T-cell (primary cell): ENCODE data around the gene MKLN1. TPM values are rescaled to one million over a fixed set of nuclear protein-coding genes. Genes with fewer than 3 reads are reported as not detected.
A peak's percentile ranks its signal among the peaks of the same experiment; 100 is the strongest.

Source experiments
- ATAC-seq, 4 experiments: fragments of 200-7000 bp in 3 of 4; fragments of 150-1000 bp in 1 of 4; cut with Tn5 transposase; replicated peaks in 1 of 4; 1 replicate in 3 of 4; 2 replicates in 1 of 4; pipeline ENCODE4 v1.10.0; 2021; ENCODE audit warnings: moderate library complexity in 3 of 4, mild to moderate bottlenecking in 2 of 4, moderate number of reproducible peaks in 1 of 4
- CTCF ChIA-PET, 2 donors: fragments of 300-600 bp; sonication (Branson Sonifier 250); formaldehyde crosslinking; loops; one replicate each; lab custom pipeline; 2022; ENCODE audit warnings: antibody characterized with exemption in 2 of 2; lab: Charles Lee
- POLR2A ChIA-PET, 2 donors: fragments of 300-600 bp; sonication (Branson Sonifier 250); formaldehyde crosslinking; loops; one replicate each; lab custom pipeline; 2022; ENCODE audit warnings: antibody characterized with exemption in 2 of 2; lab: Charles Lee
- DNase-seq, 35 experiments: peaks; one replicate each; pipeline versions ENCODE4 v3.0.0 to v3.0.0-alpha.2; 2013 to 2023
- H3K27ac ChIP-seq: one replicate; pipeline ENCODE4 v1.5.1; 2013; ENCODE audit warnings: low read length
- H3K27me3 ChIP-seq, 2 experiments: replicated peaks in 1 of 2; 1 replicate in 1 of 2; 2 replicates in 1 of 2; pipeline versions ENCODE4 v1.6.1 to v1.7.0; 2013; ENCODE audit warnings: low read length in 1 of 2, mixed read lengths in 1 of 2; ENCODE audit not compliant: control insufficient read depth in 2 of 2, insufficient read depth in 2 of 2; ENCODE audit errors: extremely low read depth in 1 of 2
- H3K36me3 ChIP-seq, 2 donors: 1 replicate in 1 of 2; 2 replicates in 1 of 2; pipeline versions ENCODE4 v1.6.1 to v1.7.0; 2013; ENCODE audit warnings: low read length in 1 of 2; ENCODE audit not compliant: control insufficient read depth in 2 of 2, insufficient read depth in 1 of 2; ENCODE audit errors: extremely low read depth in 1 of 2
- H3K4me1 ChIP-seq, 2 experiments: 1 replicate in 1 of 2; 2 replicates in 1 of 2; pipeline versions ENCODE4 v1.6.1 to v1.7.0; 2013; ENCODE audit warnings: low read length in 2 of 2, mixed read lengths in 1 of 2; ENCODE audit not compliant: insufficient read depth in 2 of 2, control insufficient read depth in 1 of 2; ENCODE audit errors: extremely low read depth in 1 of 2
- H3K4me3 ChIP-seq, 2 donors: 1 replicate in 1 of 2; 2 replicates in 1 of 2; pipeline versions ENCODE4 v1.5.1 to v1.7.0; 2013; ENCODE audit warnings: mild to moderate bottlenecking in 2 of 2, low read length in 1 of 2, moderate library complexity in 1 of 2; ENCODE audit not compliant: control insufficient read depth in 1 of 2; ENCODE audit errors: extremely low read depth in 1 of 2
- H3K9me3 ChIP-seq: 2 replicates; pipeline ENCODE4 v1.7.0; 2013
- H3K27ac Mint-ChIP-seq, 2 donors: one replicate each; pipeline ENCODE4 v1.8.0; 2020 to 2021; ENCODE audit warnings: mild to moderate bottlenecking in 2 of 2, mixed read lengths in 2 of 2
- H3K27me3 Mint-ChIP-seq, 2 donors: one replicate each; pipeline ENCODE4 v1.8.0; 2021 to 2022; ENCODE audit warnings: mixed read lengths in 2 of 2
- H3K36me3 Mint-ChIP-seq: one replicate; pipeline ENCODE4 v1.8.0; 2021; ENCODE audit warnings: mixed read lengths
- H3K4me1 Mint-ChIP-seq, 3 donors: one replicate each; pipeline ENCODE4 v1.8.0; 2020 to 2022; ENCODE audit warnings: mixed read lengths in 3 of 3, mild to moderate bottlenecking in 1 of 3
- H3K4me3 Mint-ChIP-seq, 3 donors: one replicate each; pipeline ENCODE4 v1.8.0; 2020 to 2022; ENCODE audit warnings: mild to moderate bottlenecking in 3 of 3, mixed read lengths in 3 of 3, moderate library complexity in 3 of 3
- H3K9me3 Mint-ChIP-seq, 3 donors: one replicate each; pipeline ENCODE4 v1.8.0; 2020 to 2022; ENCODE audit warnings: mixed read lengths in 3 of 3
- WGBS: methylation state at CpG from one replicate; pipeline ENCODE4 v1.1.5; 2013; ENCODE audit warnings: missing lambda C conversion rate; ENCODE audit not compliant: insufficient coverage; 5-methylcytosine and 5-hydroxymethylcytosine counted together
- total RNA-seq, 35 experiments: library from RNA in 6 of 35; stranded (reverse) in 6 of 35; fragments of 120-200 nt in 1 of 35; gene quantifications; one replicate each; pipeline versions ENCODE4 v1.2.1 to v1.2.4 and lab custom pipeline; 2013 to 2026

MKLN1 gene
- total RNA-seq, 5 donors from 2014 or later (not counting 1 experiment from before 2014, with no cell fraction given): 43.9 to 63.3 (median 46.5) TPM

- Mint-ChIP-seq H3K4me1 (peaks cover 10 to 16% (median 15%) of the 10 kb centered on the region in 3 donors), H3K4me3 (no peak overlapping the region)
Observed at GRCh38 chr7:131524703-131525102, 197.0 kb downstream of the MKLN1 start.

GRCh38 chr7:131525820-131526219 is 198.1 kb downstream of the MKLN1 start:
- no peak for ATAC-seq
- peaks cover 0 to 3% of the 10 kb centered on the region in 2 experiments for H3K4me1 ChIP-seq
- no peak overlapping the region for H3K27ac ChIP-seq
- Mint-ChIP-seq H3K9me3 (no peaks in the 10 kb centered on the region), H3K36me3 (no peaks in the 10 kb centered on the region), H3K27me3 (peaks cover 0 to 4% of the 10 kb centered on the region in 2 donors), H3K27ac (no peak overlapping the region), H3K4me1 (peaks cover 10 to 16% (median 15%) of the 10 kb centered on the region in 3 donors), H3K4me3 (no peak overlapping the region)
- H3K4me3 ChIP-seq: no peak overlapping the region
- ChIA-PET POLR2A (no interaction called here), CTCF (interaction anchor here (0.5 to 0.7 kb wide), 4 partner anchors 24 to 695 kb away, joined by 3 to 5 read pairs (median 3); no protein-coding TSS in a partner anchor)
- no peaks in the 10 kb centered on the region for H3K9me3 ChIP-seq
- no CpG with 5 or more reads among the region's 2 CpGs for WGBS
- no peaks in the 10 kb centered on the region for H3K36me3 ChIP-seq
- peaks cover 0 to 5% of the 10 kb centered on the region in 2 experiments for H3K27me3 ChIP-seq
- DNase-seq: no peak

More at GRCh38 chr7:131524703-131525102, 197.0 kb downstream of the MKLN1 start:
- Histone ChIP-seq H3K4me3 (no peak overlapping the region), H3K4me1 (peaks cover 0 to 3% of the 10 kb centered on the region in 2 experiments), H3K9me3 (no peaks in the 10 kb centered on the region), H3K27me3 (peaks cover 0 to 2% of the 10 kb centered on the region in 2 experiments), H3K36me3 (no peaks in the 10 kb centered on the region), H3K27ac (no peak overlapping the region)
- Mint-ChIP-seq H3K36me3 (no peaks in the 10 kb centered on the region), H3K9me3 (no peaks in the 10 kb centered on the region), H3K27me3 (peaks cover 0 to 4% of the 10 kb centered on the region in 2 donors), H3K27ac (no peak overlapping the region)
- no peak for DNase-seq
- no peak for ATAC-seq
- POLR2A ChIA-PET: no interaction called here
- CTCF ChIA-PET: interaction anchor here in 1 of 2 donors (0.6 kb wide), 1 partner anchor 10 kb away, joined by 3 read pairs; no protein-coding TSS in a partner anchor

- Mint-ChIP-seq H3K9me3 (no peaks in the 10 kb centered on the region), H3K4me1 (peaks cover 7% of the 10 kb centered on the region in 3 donors), H3K27ac (no peak overlapping the region), H3K36me3 (no peaks in the 10 kb centered on the region), H3K4me3 (no peak overlapping the region), H3K27me3 (peaks cover 0 to 4% of the 10 kb centered on the region in 2 donors)
- no peak overlapping the region for H3K4me3 ChIP-seq
- peaks cover 0 to 5% of the 10 kb centered on the region in 2 experiments for H3K27me3 ChIP-seq
- no peaks in the 10 kb centered on the region for H3K36me3 ChIP-seq
- ATAC-seq: no peak
- ChIA-PET POLR2A (interaction anchor here in 1 of 2 donors (0.5 kb wide), 1 partner anchor 223 kb away, joined by 3 read pairs; no protein-coding TSS in a partner anchor), CTCF (interaction anchor here in 1 of 2 donors (0.7 kb wide), 2 partner anchors 25 to 630 kb away, joined by 3 to 5 read pairs; no protein-coding TSS in a partner anchor)
- no peak overlapping the region for H3K27ac ChIP-seq
- peak in 1 of 35 experiments; percentile 13 for DNase-seq
- whole genome bisulfite sequencing: 15% methylated on average over 4 of the region's 4 CpGs
- H3K9me3 ChIP-seq: no peaks in the 10 kb centered on the region
- no peaks in the 10 kb centered on the region for H3K4me1 ChIP-seq
Observed at GRCh38 chr7:131527456-131527855, 199.8 kb downstream of the MKLN1 start.

- ATAC-seq (no peak), DNase-seq (no peak)
- Mint-ChIP-seq H3K4me1 (no peaks in the 10 kb centered on the region), H3K4me3 (no peak overlapping the region), H3K27me3 (peaks cover 0 to 4% of the 10 kb centered on the region in 2 donors), H3K36me3 (no peaks in the 10 kb centered on the region), H3K27ac (no peak overlapping the region), H3K9me3 (no peaks in the 10 kb centered on the region)
- WGBS: 62% methylated on average over 2 of the region's 3 CpGs
- Histone ChIP-seq H3K36me3 (no peaks in the 10 kb centered on the region), H3K27me3 (peaks cover 0 to 16% of the 10 kb centered on the region in 2 experiments), H3K9me3 (no peaks in the 10 kb centered on the region), H3K27ac (no peak overlapping the region), H3K4me3 (no peak overlapping the region), H3K4me1 (no peaks in the 10 kb centered on the region)
- ChIA-PET POLR2A (no interaction called here), CTCF (interaction anchor here in 1 of 2 donors (0.7 kb wide), 1 partner anchor 10 kb away, joined by 3 read pairs; no protein-coding TSS in a partner anchor)
Observed at GRCh38 chr7:131529179-131529578, 201.5 kb downstream of the MKLN1 start.

GRCh38 chr7:131529617-131530016 is 201.9 kb downstream of the MKLN1 start:
- 91% methylated on average over 8 of the region's 11 CpGs for WGBS
- H3K4me1 Mint-ChIP-seq: no peaks in the 10 kb centered on the region
- no peak overlapping the region for H3K27ac Mint-ChIP-seq
- ChIA-PET POLR2A (no interaction called here), CTCF (no interaction called here)
- Histone ChIP-seq H3K9me3 (no peaks in the 10 kb centered on the region), H3K27me3 (peaks cover 0 to 16% of the 10 kb centered on the region in 2 experiments), H3K27ac (no peak overlapping the region), H3K4me3 (no peak overlapping the region), H3K36me3 (no peaks in the 10 kb centered on the region), H3K4me1 (no peaks in the 10 kb centered on the region)
- peaks cover 0 to 4% of the 10 kb centered on the region in 2 donors for H3K27me3 Mint-ChIP-seq
- H3K36me3 Mint-ChIP-seq: no peaks in the 10 kb centered on the region
- ATAC-seq (no peak), DNase-seq (no peak)
- H3K9me3 Mint-ChIP-seq: no peaks in the 10 kb centered on the region
- H3K4me3 Mint-ChIP-seq: no peak overlapping the region

GRCh38 chr7:131530137-131530536 is 202.5 kb downstream of the MKLN1 start:
- Mint-ChIP-seq H3K4me3 (no peak overlapping the region), H3K27me3 (peaks cover 0 to 4% of the 10 kb centered on the region in 2 donors), H3K27ac (no peak overlapping the region), H3K4me1 (no peaks in the 10 kb centered on the region), H3K9me3 (no peaks in the 10 kb centered on the region), H3K36me3 (no peaks in the 10 kb centered on the region)
- Histone ChIP-seq H3K27ac (no peak overlapping the region), H3K9me3 (no peaks in the 10 kb centered on the region), H3K27me3 (peaks cover 0 to 16% of the 10 kb centered on the region in 2 experiments), H3K36me3 (no peaks in the 10 kb centered on the region), H3K4me3 (no peak overlapping the region), H3K4me1 (no peaks in the 10 kb centered on the region)
- ChIA-PET CTCF (interaction anchor here in 1 of 2 donors (0.6 kb wide), 1 partner anchor 15 kb away, joined by 3 read pairs; no protein-coding TSS in a partner anchor), POLR2A (interaction anchor here in 1 of 2 donors (0.7 kb wide), 1 partner anchor 124 kb away, joined by 6 read pairs; no protein-coding TSS in a partner anchor)
- WGBS: 100% methylated on average over 2 of the region's 6 CpGs
- ATAC-seq (no peak), DNase-seq (no peak)
